HG02885 (cell line): ENCODE results near the gene MTA1.
A peak's percentile ranks its signal among the peaks of the same experiment; 100 is the strongest.

Experiments used
- ATAC-seq: cut with Tn5 transposase; IDR thresholded peaks from one replicate; pipeline ENCODE4 v1.9.1; 2021; ENCODE audit warnings: mild to moderate bottlenecking; ENCODE audit not compliant: unreplicated experiment, poor library complexity

The MTA1 gene

GRCh38 chr14:105439710-105440553 is 20.3 kb downstream of the MTA1 start:
- ATAC-seq: no peak

DNA sequence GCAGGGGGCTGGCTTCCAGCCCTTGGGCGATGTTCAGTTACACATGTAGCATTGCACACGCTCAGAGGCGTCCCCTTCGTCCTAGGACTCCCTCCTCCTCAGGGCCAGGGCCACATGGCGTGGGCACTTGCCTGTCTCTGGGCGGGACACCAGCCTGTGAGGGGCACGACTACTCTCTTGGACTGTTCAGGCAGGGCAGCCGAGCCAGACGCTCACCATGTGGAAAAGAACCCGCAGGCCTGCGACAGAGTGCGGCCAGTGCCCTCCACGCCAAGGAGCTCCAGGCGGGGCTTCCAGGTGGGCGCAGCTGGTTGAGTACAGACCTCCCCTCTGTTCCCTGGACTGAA is 20.9 kb downstream of the MTA1 start:
- ATAC-seq: no peak

DNA sequence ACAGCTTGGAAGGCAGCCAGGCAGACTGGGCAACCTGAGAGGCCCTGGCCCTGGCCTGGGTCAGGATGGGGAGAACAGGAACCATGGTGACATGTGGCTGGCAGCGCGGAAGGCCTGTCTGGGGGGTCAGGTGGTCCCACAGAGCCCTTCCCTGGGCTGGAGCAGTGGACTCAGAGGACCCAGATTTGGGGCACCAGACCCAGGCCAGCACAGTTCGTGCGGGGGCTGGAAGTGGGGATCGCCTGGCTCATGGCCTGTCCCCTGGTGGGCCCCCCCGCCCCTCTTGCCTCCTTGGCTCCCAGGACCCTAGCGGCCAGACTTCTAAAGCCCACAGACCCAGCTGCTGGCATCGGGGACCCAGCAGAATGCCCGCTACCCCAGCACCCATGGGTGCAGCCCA is 21.4 kb downstream of the MTA1 start:
- ATAC-seq: no peak

GRCh38 chr14:105442125-105442524 is 22.5 kb downstream of the MTA1 start:
- ATAC-seq: no peak

- ATAC-seq: no peak
These were observed 23.2 kb downstream of the MTA1 start for GRCh38 chr14:105442834-105443233.

GRCh38 chr14:105444859-105445258 is 25.2 kb downstream of the MTA1 start:
- ATAC-seq: no peak

DNA sequence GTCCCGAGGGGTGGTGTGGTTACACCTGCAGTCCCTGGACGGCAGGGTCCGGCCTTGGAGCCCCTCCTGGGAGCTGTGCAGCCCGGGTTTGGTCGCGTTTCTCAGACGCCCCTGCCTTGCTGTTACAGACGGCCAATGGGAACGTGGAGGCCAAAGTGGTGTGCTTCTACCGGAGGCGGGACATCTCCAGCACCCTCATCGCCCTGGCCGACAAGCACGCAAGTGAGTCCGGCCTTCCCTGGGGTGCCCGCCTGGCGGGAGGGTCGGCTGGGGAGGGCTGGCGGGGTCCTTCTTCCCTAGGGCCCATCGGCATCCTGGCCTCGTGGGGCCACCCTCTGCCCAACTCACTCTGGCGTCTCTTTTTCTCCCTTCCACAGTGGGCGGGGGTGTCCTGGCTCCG is 25.7 kb downstream of the MTA1 start:
- ATAC-seq: no peak

- ATAC-seq: no peak
These were observed 26.5 kb downstream of the MTA1 start for GRCh38 chr14:105445901-105446845.

- ATAC-seq: no peak
These were observed 27.3 kb downstream of the MTA1 start for GRCh38 chr14:105446971-105447370.

DNA sequence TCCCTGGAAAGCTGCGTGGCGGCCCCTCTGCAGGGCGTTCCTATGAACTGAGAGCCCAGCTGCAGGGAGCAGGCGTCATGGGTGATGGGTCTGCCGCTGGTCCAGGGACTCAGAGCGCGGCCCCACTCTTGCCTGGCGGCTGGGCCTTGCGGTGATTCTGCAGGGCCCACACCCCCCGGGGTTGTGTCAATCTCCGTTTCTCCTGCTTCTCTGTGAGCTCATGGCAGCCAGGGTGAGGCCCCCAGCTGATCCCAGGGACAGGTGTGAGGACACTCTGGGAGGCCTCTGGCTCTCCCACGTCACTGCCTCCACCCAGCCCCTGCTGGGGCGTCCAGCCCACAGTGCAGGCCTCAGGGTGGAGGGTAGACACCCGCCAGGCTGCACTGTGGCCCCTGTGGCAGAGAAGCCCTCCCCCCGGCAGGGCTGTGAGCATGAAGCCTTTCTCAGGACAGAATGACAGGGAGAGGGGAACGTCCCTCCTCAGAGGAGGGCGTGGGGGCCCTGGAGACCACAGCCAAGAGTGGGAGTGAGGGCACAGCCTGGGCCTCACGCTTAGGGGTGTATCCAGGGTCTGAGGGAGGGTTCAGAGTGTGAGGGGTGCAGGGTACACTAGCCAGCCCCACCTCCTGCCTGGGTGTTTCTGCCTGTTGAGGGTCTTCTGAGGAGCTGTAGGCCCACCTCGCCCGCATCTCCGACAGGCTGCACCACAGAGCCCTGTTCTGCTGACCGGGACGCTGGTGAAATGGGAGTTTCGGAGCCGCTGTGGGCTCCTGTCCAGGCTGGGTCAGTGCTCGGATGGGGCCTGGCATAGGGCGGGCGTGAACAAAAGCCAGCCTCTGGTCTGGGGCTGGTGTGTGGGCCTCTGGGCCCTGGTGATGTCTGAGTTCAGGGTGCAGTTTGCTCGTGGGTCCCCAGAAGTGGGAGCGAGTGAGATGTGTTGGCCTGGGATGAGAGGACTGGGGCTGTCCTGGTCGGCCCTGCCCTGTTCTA is 28.3 kb downstream of the MTA1 start:
- ATAC-seq: no peak

- peak; percentile 49 for ATAC-seq
These were observed 29.1 kb downstream of the MTA1 start for GRCh38 chr14:105448706-105449111.

DNA sequence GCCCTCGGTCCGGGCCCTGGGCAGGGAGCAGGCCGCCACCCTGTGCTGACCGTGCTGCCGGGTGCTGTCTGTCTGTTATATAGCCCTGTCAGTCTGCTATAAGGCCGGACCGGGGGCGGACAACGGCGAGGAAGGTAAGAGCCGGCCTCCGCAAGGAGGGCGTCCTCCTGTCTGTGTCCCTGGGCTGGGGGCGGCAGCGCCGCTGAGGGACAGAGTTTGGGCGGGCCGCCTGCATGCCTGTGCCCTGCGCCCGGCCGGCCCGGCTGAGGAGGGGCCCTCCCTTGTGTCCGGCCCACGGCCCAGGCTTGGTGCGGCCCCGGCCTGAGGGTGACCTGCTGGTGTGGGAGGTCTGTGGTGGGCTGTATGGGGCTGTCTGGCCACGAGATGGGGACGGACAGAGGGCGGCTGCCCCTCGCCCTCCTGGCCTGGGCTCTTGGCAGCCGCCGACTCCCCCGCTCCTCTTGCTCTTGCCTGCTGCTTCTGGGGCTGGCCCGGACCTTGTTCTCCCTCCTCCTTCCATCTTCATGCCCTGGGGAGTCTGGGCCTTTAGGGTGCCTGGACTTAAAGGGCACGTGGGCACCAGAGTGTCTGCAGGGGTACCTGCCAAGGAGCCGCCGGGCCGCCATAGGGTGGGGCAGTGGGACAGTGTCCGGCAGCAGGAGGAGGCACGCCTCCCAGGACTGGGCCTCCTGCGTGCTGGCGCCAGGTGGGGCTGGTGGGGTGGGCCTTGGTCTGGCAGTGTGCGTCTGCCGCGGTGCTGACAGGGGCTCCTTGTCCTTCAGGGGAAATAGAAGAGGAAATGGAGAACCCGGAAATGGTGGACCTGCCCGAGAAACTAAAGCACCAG is 29.9 kb downstream of the MTA1 start:
- ATAC-seq: no peak

DNA sequence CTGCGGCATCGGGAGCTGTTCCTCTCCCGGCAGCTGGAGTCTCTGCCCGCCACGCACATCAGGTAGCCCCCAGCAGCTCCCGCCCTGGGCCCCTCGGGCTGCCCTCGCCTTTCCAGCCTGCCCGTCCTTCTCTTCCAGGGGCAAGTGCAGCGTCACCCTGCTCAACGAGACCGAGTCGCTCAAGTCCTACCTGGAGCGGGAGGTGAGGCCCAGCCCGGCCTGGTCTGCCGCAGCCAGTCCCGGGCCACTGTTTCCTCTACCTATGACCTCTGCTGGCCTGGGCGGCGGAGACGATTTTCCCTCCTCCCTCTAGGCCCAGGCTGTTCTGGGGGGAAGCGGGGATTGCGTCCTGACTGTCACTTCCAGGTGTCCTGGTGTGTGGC is 30.5 kb downstream of the MTA1 start:
- ATAC-seq: no peak

DNA sequence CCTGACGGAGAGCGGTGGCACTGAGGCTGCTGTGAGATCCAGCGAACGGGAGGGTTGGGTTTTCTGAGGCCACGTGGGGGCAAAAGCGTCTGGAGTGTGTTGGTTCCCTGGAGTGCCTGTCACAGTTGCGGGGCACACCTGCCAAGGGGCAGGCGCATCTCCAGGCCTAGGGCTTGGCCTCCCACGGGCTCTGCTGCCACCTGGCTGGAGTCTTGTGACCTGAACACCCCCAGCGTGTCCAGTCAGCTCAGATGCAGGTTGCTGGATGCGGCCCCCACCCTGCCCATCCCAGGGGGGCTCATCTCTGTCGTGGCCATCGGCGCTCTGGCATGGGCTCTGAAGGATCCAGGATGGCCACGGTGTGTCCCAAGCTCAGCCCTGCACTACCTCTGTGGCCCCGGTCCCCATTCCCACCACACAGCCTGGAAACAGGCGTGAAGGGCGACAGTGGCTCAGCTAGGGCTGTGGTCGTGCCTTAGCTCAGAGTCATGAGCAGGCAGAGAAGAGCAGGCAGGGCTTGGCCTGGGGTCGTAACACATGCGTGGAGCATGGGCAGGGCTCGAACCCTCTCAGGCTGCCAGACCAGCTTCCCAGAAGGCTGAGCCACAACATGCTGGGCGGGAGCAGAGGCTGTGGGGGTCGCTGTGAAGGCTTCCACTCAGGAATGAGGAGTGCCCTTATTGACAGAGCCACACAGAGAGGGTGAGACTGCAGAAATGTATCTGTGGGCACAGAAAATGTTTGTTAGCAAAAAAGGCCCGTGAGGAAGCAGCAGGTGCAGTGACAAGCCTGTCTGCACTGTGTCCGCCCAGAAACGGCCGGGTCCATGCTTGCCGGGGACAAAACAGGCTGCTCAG is 31.5 kb downstream of the MTA1 start:
- ATAC-seq: no peak

DNA sequence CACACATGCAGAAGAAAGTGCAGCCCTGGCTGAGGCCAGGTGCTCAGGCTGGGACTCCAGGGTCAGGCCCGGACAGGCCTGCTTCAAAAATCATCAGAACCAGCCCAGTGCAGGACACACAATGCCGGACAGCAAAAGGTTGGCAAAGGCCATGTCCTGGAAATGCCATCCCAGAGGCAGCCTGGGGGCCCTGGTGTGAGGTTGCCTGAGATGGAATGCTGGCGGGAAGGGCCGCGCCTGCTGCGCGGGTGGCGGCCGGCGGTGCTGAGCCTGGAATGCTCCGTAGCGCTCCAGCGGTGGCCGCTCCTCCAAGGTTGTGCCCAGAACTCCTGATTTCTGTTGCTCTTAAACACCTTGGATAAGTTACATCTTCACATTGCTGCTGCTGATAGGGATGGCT is 33.3 kb downstream of the MTA1 start:
- ATAC-seq: no peak

- ATAC-seq: no peak
These were observed 34.2 kb downstream of the MTA1 start for GRCh38 chr14:105453847-105454246.

- no peak for ATAC-seq
These were observed 35.5 kb downstream of the MTA1 start for GRCh38 chr14:105455086-105455640.
